ENCODE results near the gene PEG3. TPM values are rescaled to one million over a fixed set of nuclear protein-coding genes. Genes with fewer than 3 reads are reported as not detected.

Gene PEG3
- total and polyA plus RNA-seq, 10 of the 15 experiments (the other 5 are each of a cell fraction or from before 2014, with no cell fraction given): 0.03 to 0.33 TPM; not detected in 8

DNA sequence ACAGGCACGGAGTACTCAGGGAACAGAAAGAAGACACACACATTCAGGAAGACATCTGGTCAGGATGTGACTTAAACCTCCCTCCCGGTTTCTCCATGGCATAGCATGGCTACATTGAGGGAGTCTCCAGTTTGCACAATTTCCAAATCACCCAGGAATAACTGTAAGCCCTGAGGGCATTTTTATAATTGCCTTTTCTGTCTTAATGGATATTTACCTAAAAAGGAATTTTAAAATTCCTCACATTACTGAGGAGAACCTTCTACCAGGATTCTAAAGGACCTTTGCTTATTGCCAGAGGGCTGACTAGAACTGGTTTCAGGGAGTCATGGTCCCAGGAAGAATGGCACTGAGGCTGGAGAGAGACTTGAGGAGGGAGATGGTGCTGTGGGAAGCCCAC, 21.4 kb downstream of the PEG3 start:
- TF ChIP-seq NFIC (IDR thresholded peaks at IDR 0.05; ENCODE audit: low read depth, low read length) (no peak), SREBF1 (IDR thresholded peaks at IDR 0.05; ENCODE audit: low read length) (no peak), POU2F2 (IDR thresholded peaks at IDR 0.05; ENCODE audit: borderline replicate concordance, low read depth, low read length) (no peak), NR2F1 (conservative IDR thresholded peaks at IDR 0.05) (no peak), RB1 (IDR thresholded peaks at IDR 0.05; ENCODE audit: borderline replicate concordance) (no peak), NFYA (IDR thresholded peaks at IDR 0.05; ENCODE audit: borderline replicate concordance, low read depth, low read length) (no peak), HDAC2 (IDR thresholded peaks at IDR 0.05) (no peak), SMAD5 (IDR thresholded peaks at IDR 0.05; ENCODE audit: low read depth) (no peak), ATF7 (IDR thresholded peaks at IDR 0.05; ENCODE audit: low read depth) (no peak), SMAD1 (IDR thresholded peaks at IDR 0.05; ENCODE audit: low read depth, partially characterized antibody) (no peak), CBX5 (IDR thresholded peaks at IDR 0.05; ENCODE audit: low read depth) (no peak), SUZ12 (IDR thresholded peaks at IDR 0.05; ENCODE audit: unreplicated experiment) (no peak), ZNF274 (IDR thresholded peaks at IDR 0.05; ENCODE audit: insufficient read depth, insufficient read length) (no peak), WRNIP1 (IDR thresholded peaks at IDR 0.05; ENCODE audit: borderline replicate concordance, low read depth, low read length) (no peak), RAD21 (IDR thresholded peaks at IDR 0.05; ENCODE audit: insufficient read depth, low read depth, low read length) (no peak)
- TF ChIP-seq, protein P1, sequence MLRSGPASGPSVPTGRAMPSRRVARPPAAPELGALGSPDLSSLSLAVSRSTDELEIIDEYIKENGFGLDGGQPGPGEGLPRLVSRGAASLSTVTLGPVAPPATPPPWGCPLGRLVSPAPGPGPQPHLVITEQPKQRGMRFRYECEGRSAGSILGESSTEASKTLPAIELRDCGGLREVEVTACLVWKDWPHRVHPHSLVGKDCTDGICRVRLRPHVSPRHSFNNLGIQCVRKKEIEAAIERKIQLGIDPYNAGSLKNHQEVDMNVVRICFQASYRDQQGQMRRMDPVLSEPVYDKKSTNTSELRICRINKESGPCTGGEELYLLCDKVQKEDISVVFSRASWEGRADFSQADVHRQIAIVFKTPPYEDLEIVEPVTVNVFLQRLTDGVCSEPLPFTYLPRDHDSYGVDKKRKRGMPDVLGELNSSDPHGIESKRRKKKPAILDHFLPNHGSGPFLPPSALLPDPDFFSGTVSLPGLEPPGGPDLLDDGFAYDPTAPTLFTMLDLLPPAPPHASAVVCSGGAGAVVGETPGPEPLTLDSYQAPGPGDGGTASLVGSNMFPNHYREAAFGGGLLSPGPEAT (IDR thresholded peaks at IDR 0.05; ENCODE audit: low read depth): no peak
- TF ChIP-seq, protein P2, sequence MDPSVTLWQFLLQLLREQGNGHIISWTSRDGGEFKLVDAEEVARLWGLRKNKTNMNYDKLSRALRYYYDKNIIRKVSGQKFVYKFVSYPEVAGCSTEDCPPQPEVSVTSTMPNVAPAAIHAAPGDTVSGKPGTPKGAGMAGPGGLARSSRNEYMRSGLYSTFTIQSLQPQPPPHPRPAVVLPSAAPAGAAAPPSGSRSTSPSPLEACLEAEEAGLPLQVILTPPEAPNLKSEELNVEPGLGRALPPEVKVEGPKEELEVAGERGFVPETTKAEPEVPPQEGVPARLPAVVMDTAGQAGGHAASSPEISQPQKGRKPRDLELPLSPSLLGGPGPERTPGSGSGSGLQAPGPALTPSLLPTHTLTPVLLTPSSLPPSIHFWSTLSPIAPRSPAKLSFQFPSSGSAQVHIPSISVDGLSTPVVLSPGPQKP (IDR thresholded peaks at IDR 0.05; ENCODE audit: low read depth, low read length): no peak
- TF ChIP-seq, protein P3, sequence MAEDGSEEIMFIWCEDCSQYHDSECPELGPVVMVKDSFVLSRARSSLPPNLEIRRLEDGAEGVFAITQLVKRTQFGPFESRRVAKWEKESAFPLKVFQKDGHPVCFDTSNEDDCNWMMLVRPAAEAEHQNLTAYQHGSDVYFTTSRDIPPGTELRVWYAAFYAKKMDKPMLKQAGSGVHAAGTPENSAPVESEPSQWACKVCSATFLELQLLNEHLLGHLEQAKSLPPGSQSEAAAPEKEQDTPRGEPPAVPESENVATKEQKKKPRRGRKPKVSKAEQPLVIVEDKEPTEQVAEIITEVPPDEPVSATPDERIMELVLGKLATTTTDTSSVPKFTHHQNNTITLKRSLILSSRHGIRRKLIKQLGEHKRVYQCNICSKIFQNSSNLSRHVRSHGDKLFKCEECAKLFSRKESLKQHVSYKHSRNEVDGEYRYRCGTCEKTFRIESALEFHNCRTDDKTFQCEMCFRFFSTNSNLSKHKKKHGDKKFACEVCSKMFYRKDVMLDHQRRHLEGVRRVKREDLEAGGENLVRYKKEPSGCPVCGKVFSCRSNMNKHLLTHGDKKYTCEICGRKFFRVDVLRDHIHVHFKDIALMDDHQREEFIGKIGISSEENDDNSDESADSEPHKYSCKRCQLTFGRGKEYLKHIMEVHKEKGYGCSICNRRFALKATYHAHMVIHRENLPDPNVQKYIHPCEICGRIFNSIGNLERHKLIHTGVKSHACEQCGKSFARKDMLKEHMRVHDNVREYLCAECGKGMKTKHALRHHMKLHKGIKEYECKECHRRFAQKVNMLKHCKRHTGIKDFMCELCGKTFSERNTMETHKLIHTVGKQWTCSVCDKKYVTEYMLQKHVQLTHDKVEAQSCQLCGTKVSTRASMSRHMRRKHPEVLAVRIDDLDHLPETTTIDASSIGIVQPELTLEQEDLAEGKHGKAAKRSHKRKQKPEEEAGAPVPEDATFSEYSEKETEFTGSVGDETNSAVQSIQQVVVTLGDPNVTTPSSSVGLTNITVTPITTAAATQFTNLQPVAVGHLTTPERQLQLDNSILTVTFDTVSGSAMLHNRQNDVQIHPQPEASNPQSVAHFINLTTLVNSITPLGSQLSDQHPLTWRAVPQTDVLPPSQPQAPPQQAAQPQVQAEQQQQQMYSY (CRISPR knock-in tag; IDR thresholded peaks at IDR 0.05): no peak
- TF ChIP-seq, protein P4, sequence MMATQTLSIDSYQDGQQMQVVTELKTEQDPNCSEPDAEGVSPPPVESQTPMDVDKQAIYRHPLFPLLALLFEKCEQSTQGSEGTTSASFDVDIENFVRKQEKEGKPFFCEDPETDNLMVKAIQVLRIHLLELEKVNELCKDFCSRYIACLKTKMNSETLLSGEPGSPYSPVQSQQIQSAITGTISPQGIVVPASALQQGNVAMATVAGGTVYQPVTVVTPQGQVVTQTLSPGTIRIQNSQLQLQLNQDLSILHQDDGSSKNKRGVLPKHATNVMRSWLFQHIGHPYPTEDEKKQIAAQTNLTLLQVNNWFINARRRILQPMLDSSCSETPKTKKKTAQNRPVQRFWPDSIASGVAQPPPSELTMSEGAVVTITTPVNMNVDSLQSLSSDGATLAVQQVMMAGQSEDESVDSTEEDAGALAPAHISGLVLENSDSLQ (IDR thresholded peaks at IDR 0.05): no peak
- intact Hi-C loops (cut with micrococcal nuclease; ENCODE audit: unreplicated experiment): no loop called here
- CTCF ChIA-PET: no interaction called here
- no peak for FAIRE-seq
- Histone ChIP-seq H3K4me3 (no peak overlapping the region), H2AFZ (ENCODE audit: control insufficient read depth, low read depth, low read length) (no peak overlapping the region), H4K20me1 (ENCODE audit: control insufficient read depth, insufficient read depth) (no peaks in the 10 kb centered on the region), H3K27me3 (replicated peaks in 1 of 2; ENCODE audit: control insufficient read depth in 2 of 2, insufficient read depth in 2 of 2, low read length in 1 of 2) (no peaks in the 10 kb centered on the region), H3K4me2 (ENCODE audit: control insufficient read depth, insufficient read depth) (no peak overlapping the region), H3K27ac (ENCODE audit: control insufficient read depth, insufficient read depth) (no peak overlapping the region), H3K79me2 (ENCODE audit: control insufficient read depth, insufficient read depth, low read length) (no peaks in the 10 kb centered on the region), H3K4me1 (ENCODE audit: control insufficient read depth, insufficient read depth, low read length) (no peaks in the 10 kb centered on the region), H3K9me3 (replicated peaks; ENCODE audit: control insufficient read depth, insufficient read depth, low read length) (no peaks in the 10 kb centered on the region; the same call in 2 of the 3 replicates), H3K36me3 (ENCODE audit: control insufficient read depth in 2 of 2, insufficient read depth in 2 of 2, low read length in 1 of 2) (no peaks in the 10 kb centered on the region), H3K9ac (ENCODE audit: control insufficient read depth, insufficient read depth, low read length) (no peak overlapping the region)
- RAD21 ChIA-PET (ENCODE audit: unreplicated experiment): no interaction called here
- SMC1A ChIA-PET (ENCODE audit: uncharacterized antibody, unreplicated experiment): no interaction called here
- no TSS peak for BruUV-seq (replicated peaks)
- no peak for DNase-seq (ENCODE audit: low read depth, low spot score)
- WGBS (ENCODE audit: insufficient coverage, insufficient replicate concordance, low lambda C conversion rate, missing lambda C conversion rate): 3% methylated on average over 2 of the region's 2 CpGs
- in situ Hi-C loops (cut with MboI): no loop called here
- POLR2A ChIA-PET: no interaction called here
- ATAC-seq: no peak
